ENCODE data around the gene C8A.

GRCh38 chr1:56811331-56811730, 43.3 kb upstream of the C8A start:
- TF ChIP-seq POLR2AphosphoS5 (IDR thresholded peaks at IDR 0.05; ENCODE audit: low read depth, low read length) = no peak
- no peak for TF ChIP-seq CTCF (IDR thresholded peaks at IDR 0.05; ENCODE audit: control extremely low read depth in 1 of 3, insufficient read depth in 1 of 3, low read depth in 1 of 3, low read length in 3 of 3)
- no peak for TF ChIP-seq CEBPB (IDR thresholded peaks at IDR 0.05; ENCODE audit: low read depth, low read length)
- TF ChIP-seq RAD21 (IDR thresholded peaks at IDR 0.05 in 1 of 2, conservative IDR thresholded peaks at IDR 0.05 in 1 of 2; ENCODE audit: low read depth in 2 of 2, low read length in 2 of 2) = no peak
- no peak for TF ChIP-seq POLR2A (IDR thresholded peaks at IDR 0.05; ENCODE audit: control extremely low read depth in 1 of 2, low read depth in 2 of 2, low read length in 2 of 2)
- no peak for TF ChIP-seq RXRA (IDR thresholded peaks at IDR 0.05; ENCODE audit: insufficient read depth, low read depth, low read length)
- no peak for TF ChIP-seq FOSL1 (IDR thresholded peaks at IDR 0.05; ENCODE audit: insufficient read depth, low read depth, low read length)
- TF ChIP-seq MAX (IDR thresholded peaks at IDR 0.05) = no peak
- TF ChIP-seq CBX5 (IDR thresholded peaks at IDR 0.05; ENCODE audit: low read depth, low read length) = no peak
- TF ChIP-seq RBBP5 (IDR thresholded peaks at IDR 0.05; ENCODE audit: borderline replicate concordance, low read depth, low read length) = no peak
- TF ChIP-seq HDAC6 (IDR thresholded peaks at IDR 0.05; ENCODE audit: low read depth, low read length) = no peak
- no peak for TF ChIP-seq SRF (IDR thresholded peaks at IDR 0.05; ENCODE audit: low read depth, low read length)
- TF ChIP-seq CHD7 (IDR thresholded peaks at IDR 0.05; ENCODE audit: insufficient replicate concordance, low read length) = no peak

Data from H1 (cell line).